ENCODE results near the gene XAGE3. TPM values are rescaled to one million over a fixed set of nuclear protein-coding genes. Genes with fewer than 3 reads are reported as not detected.
"Not testable (repeated sequence)": the region's sequence is repeated elsewhere in the genome, so short reads cannot be mapped to it uniquely, and the experiment has no call there.

XAGE3 gene
- not detected in 2 replicates for total RNA-seq

DNA sequence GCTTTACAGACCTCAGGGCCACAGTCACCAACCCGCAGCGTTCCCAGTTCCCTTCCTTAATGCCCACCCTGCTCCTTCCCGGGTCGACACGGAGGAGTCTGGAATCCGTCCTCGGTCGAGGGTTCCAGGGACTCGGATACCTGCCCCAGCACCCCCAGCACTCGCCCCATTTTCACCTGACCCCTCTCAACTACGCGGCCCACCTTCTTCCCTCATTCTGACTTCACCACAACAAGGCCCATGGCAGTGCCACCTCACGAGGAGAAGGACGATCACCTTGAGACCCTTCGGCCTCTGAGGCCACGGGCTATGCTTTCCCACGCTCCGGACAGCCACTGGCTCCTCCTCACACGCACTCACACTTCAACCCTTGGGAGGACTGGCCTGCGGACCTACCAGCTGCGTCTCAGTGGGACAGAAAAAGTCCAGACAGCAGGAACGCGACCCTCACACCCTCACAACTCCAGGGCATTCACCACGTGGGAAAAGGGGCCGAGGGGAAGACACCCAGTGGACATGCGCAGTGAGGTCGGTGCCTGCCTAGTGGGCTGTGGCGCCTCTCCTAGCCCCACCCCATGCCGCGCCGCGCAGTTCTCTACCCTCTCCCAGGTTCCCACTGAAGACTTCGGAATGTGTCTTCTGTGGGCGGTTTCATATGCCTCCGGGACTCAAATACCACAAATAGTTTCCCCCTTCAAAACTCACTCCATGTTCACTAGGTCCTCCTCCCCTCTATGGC, at the start of gene XAGE3:
XAGE3 (minus strand) TSS at position 474 of the 739 bp plus-strand sequence. CDS start 950 bp downstream, outside the sequence.
- DNase-seq (ENCODE audit: low read depth in 2 of 2): no peak

- not testable (repeated sequence) for DNase-seq (ENCODE audit: low read depth in 2 of 2)
Measured at GRCh38 chrX:52914704-52915103, 46.8 kb upstream of the XAGE3 start.

DNA sequence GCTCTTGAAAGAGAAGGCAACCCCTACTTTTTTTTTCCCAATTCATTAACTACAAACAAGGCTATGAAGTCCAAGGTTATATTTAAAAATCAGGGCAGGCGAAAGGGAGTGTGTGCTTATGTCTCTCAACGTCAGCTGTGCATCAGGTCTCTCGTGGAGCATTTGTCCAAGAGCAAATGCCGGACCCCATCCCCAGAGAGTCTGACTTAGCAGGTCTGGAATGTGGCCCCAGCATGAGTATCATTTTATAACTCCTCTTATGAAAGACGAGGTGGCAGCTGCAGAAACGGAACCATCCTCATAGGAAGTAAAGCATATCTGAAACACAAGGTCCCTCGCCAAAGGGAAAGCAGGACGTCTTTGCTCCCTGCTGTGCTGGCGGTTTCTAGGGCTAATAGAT, 45.8 kb upstream of the XAGE3 start:
- not testable (repeated sequence) for DNase-seq (ENCODE audit: low read depth in 2 of 2)

- DNase-seq (ENCODE audit: low read depth in 2 of 2): not testable (repeated sequence)
Measured at GRCh38 chrX:52909313-52909969, 41.6 kb upstream of the XAGE3 start.

- not testable (repeated sequence) for DNase-seq (ENCODE audit: low read depth in 2 of 2)
Measured at GRCh38 chrX:52907900-52908299, 40.0 kb upstream of the XAGE3 start.

- DNase-seq (ENCODE audit: low read depth in 2 of 2): not testable (repeated sequence)
Measured at GRCh38 chrX:52907137-52907536, 39.3 kb upstream of the XAGE3 start.

- not testable (repeated sequence) for DNase-seq (ENCODE audit: low read depth in 2 of 2)
Measured at GRCh38 chrX:52906072-52906471, 38.2 kb upstream of the XAGE3 start.

DNA sequence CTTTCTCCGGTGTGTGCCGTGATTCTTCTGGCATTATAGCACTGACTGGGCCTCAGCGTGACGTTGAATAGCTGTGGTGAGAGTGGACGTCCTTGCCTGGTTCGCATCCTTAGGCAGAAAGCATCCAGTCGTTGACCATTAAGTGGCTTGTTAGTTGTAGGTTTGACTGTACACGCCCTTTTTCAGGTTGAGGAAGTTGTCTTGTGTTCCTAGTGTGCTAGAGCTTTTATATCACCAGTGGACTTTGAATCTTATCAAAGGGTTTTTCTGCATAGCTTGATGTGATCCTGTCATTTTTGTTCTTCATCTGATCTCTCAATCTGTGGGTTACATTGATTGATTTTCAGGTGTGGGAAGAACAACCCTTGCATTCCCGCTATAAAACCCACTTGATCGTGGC, 37.6 kb upstream of the XAGE3 start:
- DNase-seq (ENCODE audit: low read depth in 2 of 2): not testable (repeated sequence)

DNA sequence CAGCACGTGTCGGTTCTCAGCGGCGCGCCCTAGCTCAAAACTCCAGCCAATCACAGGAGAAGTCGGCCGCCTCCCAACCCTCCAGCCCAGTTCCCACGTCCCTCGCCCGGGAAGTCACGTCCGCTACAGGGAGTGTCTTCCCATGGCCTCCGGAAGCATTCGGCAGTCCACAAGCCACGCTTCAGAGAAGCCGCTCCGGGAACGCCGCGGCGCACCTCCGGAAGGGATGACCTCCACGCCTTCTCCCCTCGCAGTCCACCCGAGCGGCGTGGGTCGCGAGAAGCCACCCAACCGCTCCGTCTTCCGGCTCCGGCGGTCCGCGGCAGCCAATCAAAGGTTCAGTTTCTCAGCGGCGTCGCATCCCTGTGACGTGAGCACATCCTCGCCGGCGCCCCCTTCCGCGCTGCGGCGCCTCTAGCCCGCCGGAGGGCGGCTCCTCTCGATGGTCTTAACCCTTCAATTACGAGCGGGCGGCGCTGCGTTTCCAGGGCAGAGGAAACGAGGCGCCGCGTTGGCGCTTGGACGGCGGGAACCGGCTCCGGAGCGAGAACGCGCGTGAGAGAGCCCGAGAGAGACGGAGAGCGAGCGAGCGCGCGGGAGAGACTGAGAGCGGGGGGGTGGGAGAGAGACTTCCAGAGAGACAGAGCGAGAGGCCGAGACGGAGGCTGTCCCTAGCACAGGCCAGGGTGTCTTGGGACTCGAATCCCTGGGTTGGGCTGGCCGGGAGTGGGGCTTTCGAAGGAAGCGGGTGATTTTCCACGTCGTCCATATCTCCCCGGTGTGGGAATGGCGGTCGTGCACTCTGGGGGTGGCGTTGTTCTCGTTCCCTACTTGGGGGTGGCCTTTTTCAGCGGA, 29.2 kb upstream of the XAGE3 start, which contains the start of gene FAM156B:
FAM156B (plus strand) TSS at position 476 of the 855 bp plus-strand sequence. CDS start 9,896 bp downstream, outside the sequence.
- DNase-seq (ENCODE audit: low read depth in 2 of 2): not testable (repeated sequence)

- not testable (repeated sequence) for DNase-seq (ENCODE audit: low read depth in 2 of 2)
Measured at GRCh38 chrX:52896438-52896837, 28.6 kb upstream of the XAGE3 start.

- DNase-seq (ENCODE audit: low read depth in 2 of 2): not testable (repeated sequence)
Measured at GRCh38 chrX:52888090-52888489, 20.2 kb upstream of the XAGE3 start.

GRCh38 chrX:52887459-52887858, 19.6 kb upstream of the XAGE3 start:
- DNase-seq (ENCODE audit: low read depth in 2 of 2): not testable (repeated sequence)

- not testable (repeated sequence) for DNase-seq (ENCODE audit: low read depth in 2 of 2)
Measured at GRCh38 chrX:52876386-52876785, 8.5 kb upstream of the XAGE3 start.

- not testable (repeated sequence) for DNase-seq (ENCODE audit: low read depth in 2 of 2)
Measured at GRCh38 chrX:52875436-52875835, 7.6 kb upstream of the XAGE3 start.

DNA sequence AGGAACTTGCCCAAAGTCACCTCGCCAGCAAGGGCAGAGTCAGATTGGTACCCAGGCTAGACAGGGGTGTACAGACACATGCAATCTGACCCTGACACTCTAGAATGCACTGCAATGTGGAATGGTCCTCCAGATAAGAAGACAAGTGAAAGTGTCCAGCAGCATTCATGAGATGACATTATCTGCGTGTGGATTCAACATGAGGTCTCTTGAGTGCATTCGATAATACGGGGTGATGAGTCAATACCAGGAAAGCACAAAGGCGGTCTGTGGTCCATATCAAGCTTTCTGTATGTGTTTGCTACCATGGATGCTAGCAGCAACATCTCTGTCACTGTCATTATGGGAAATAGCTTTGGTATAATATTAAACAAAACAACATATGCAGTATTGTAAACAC, 6.8 kb upstream of the XAGE3 start:
- no peak for DNase-seq (ENCODE audit: low read depth in 2 of 2)

GRCh38 chrX:52873825-52874224, 5.9 kb upstream of the XAGE3 start:
- not testable (repeated sequence) for DNase-seq (ENCODE audit: low read depth in 2 of 2)

GRCh38 chrX:52870046-52870445, 2.2 kb upstream of the XAGE3 start:
- no peak for DNase-seq (ENCODE audit: low read depth in 2 of 2)

GRCh38 chrX:52865343-52865998, 2.4 kb downstream of the XAGE3 start:
- no peak for DNase-seq (ENCODE audit: low read depth in 2 of 2)

DNA sequence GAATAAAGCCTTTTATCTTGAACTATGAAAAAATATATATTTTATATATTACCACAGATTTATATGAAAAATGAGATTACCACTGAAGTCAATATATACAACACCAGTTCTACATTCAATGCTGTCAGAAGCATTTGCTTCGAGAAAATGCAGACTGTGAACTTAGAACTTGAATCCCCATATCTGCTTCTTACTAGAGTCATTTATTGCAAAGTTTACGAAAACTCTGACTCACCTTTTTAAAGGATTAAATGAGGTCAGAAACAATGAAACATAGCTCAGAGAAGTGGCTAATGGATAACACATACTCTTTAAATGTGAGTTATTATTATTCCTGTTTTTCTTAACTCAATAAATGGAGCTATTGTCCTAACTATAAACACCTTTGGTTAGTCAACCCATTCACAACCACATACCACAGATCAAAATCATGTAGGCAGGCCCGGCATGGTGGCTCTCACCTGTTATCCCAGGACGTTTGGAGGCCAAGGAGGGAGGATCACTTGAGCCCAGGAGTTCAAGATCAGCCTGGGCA, 10.8 kb downstream of the XAGE3 start:
- DNase-seq (ENCODE audit: low read depth in 2 of 2): not testable (repeated sequence)

- DNase-seq (ENCODE audit: low read depth in 2 of 2): no peak
Measured at GRCh38 chrX:52852110-52852860, 15.6 kb downstream of the XAGE3 start.

Data from dermis microvascular lymphatic vessel endothelial cell (primary cell).